B cell (primary cell): ENCODE measurements around the gene C17orf100. TPM values are rescaled to one million over a fixed set of nuclear protein-coding genes. Genes with fewer than 3 reads are reported as not detected.

ENCODE experiments used
- ATAC-seq: fragments of 200-7000 bp; cut with Tn5 transposase; one replicate; pipeline ENCODE4 v1.10.0; 2021; ENCODE audit warnings: low read depth, mild to moderate bottlenecking, moderate number of reproducible peaks, moderate library complexity
- CTCF ChIA-PET: fragments of 350-600 bp; sonication (Branson Sonifier 250); formaldehyde crosslinking; loops from one replicate; lab custom pipeline; 2021; ENCODE audit warnings: antibody characterized with exemption, inconsistent platforms; lab: Charles Lee
- POLR2A ChIA-PET: fragments of 350-600 bp; sonication (Branson Sonifier 250); formaldehyde crosslinking; loops from one replicate; lab custom pipeline; 2021; ENCODE audit warnings: antibody characterized with exemption; lab: Charles Lee
- DNase-seq: peaks from one replicate; pipeline ENCODE4 v3.0.0; 2013
- H2AFZ ChIP-seq: 2 replicates; pipeline ENCODE4 v1.6.1; 2012; ENCODE audit warnings: mild to moderate bottlenecking, low read depth, low read length; ENCODE audit not compliant: insufficient read depth, poor library complexity, severe bottlenecking
- H3K27ac ChIP-seq, 2 donors: 1 replicate in 1 of 2; 2 replicates in 1 of 2; pipeline ENCODE4 v1.5.1; 2012 to 2013; ENCODE audit warnings: low read length in 2 of 2, mild to moderate bottlenecking in 2 of 2, moderate library complexity in 1 of 2
- H3K27me3 ChIP-seq, 4 experiments: fragments of 200-600 bp in 1 of 4; sonication (generic) in 1 of 4; replicated peaks in 1 of 4; 1 replicate in 2 of 4; 2 replicates in 2 of 4; pipeline versions ENCODE4 v1.6.1 to v1.7.0; 2013 to 2016; ENCODE audit warnings: low read length in 3 of 4, mild to moderate bottlenecking in 2 of 4, mixed read lengths in 1 of 4, moderate library complexity in 1 of 4; ENCODE audit not compliant: insufficient read depth in 4 of 4, control insufficient read depth in 3 of 4; ENCODE audit errors: control extremely low read depth in 1 of 4
- H3K36me3 ChIP-seq, 2 experiments: replicated peaks in 1 of 2; 1 replicate in 1 of 2; 2 replicates in 1 of 2; pipeline versions ENCODE4 v1.6.1 to v1.7.1; 2013; ENCODE audit warnings: low read length in 1 of 2; ENCODE audit not compliant: insufficient read depth in 2 of 2, control insufficient read depth in 1 of 2; ENCODE audit errors: control extremely low read depth in 1 of 2, extremely low read depth in 1 of 2
- H3K4me1 ChIP-seq, 2 donors: fragments of 200-600 bp in 1 of 2; sonication (generic) in 1 of 2; 1 replicate in 1 of 2; 2 replicates in 1 of 2; pipeline versions ENCODE4 v1.5.1 to v1.6.1; 2013 to 2017; ENCODE audit warnings: low read length in 2 of 2; ENCODE audit not compliant: control insufficient read depth in 2 of 2, insufficient read depth in 2 of 2
- H3K4me2 ChIP-seq: replicated peaks from 2 replicates; pipeline ENCODE3; 2012; ENCODE audit warnings: mild to moderate bottlenecking, low read depth, low read length; ENCODE audit not compliant: poor library complexity, severe bottlenecking
- H3K4me3 ChIP-seq, 5 experiments: fragments of 200-600 bp in 1 of 5; sonication (generic) in 1 of 5; 1 replicate in 3 of 5; 2 replicates in 2 of 5; pipeline versions ENCODE4 v1.5.1 to v1.7.0; 2011 to 2016; ENCODE audit warnings: low read length in 4 of 5, mild to moderate bottlenecking in 4 of 5, low read depth in 2 of 5, control low read depth in 1 of 5, moderate library complexity in 1 of 5; ENCODE audit not compliant: insufficient read depth in 1 of 5; ENCODE audit errors: control extremely low read depth in 1 of 5, extremely low read depth in 1 of 5
- H3K79me2 ChIP-seq: fragments of 200-600 bp; sonication (generic); one replicate; pipeline ENCODE4 v1.6.0; 2016; ENCODE audit warnings: low read length; ENCODE audit not compliant: control insufficient read depth, insufficient read depth
- H3K9ac ChIP-seq: fragments of 200-600 bp; sonication (generic); 2 replicates; pipeline ENCODE4 v1.6.1; 2017; ENCODE audit warnings: mild to moderate bottlenecking, low read length, moderate library complexity
- H3K9me3 ChIP-seq, 3 donors: one replicate each; pipeline versions ENCODE4 v1.6.1 to v1.7.1; 2013; ENCODE audit warnings: low read length in 2 of 3; ENCODE audit not compliant: control insufficient read depth in 2 of 3, insufficient read depth in 1 of 3; ENCODE audit errors: control extremely low read depth in 1 of 3
- H4K20me1 ChIP-seq: 2 replicates; pipeline ENCODE4 v1.6.0; 2012; ENCODE audit warnings: mild to moderate bottlenecking, low read length; ENCODE audit not compliant: insufficient read depth, control insufficient read depth, poor library complexity, severe bottlenecking
- H3K27ac Mint-ChIP-seq: one replicate; pipeline ENCODE4 v1.8.0; 2021; ENCODE audit warnings: mixed read lengths
- H3K27me3 Mint-ChIP-seq: one replicate; pipeline ENCODE4 v1.8.0; 2021; ENCODE audit warnings: mixed read lengths
- H3K4me1 Mint-ChIP-seq: one replicate; pipeline ENCODE4 v1.8.0; 2021; ENCODE audit warnings: mixed read lengths
- H3K4me3 Mint-ChIP-seq: one replicate; pipeline ENCODE4 v1.8.0; 2021; ENCODE audit warnings: mixed read lengths
- H3K9me3 Mint-ChIP-seq: one replicate; pipeline ENCODE4 v1.8.0; 2022; ENCODE audit warnings: mixed read lengths; ENCODE audit not compliant: insufficient read depth
- EZH2 ChIP-seq: IDR thresholded peaks from 2 replicates; pipeline ENCODE4 v1.6.1; 2012; ENCODE audit warnings: borderline replicate concordance, low read depth, mild to moderate bottlenecking, moderate library complexity, low read length; ENCODE audit not compliant: insufficient read depth, poor library complexity, severe bottlenecking
- WGBS: methylation state at CpG from one replicate; pipeline ENCODE4 v1.1.5; 2013; ENCODE audit warnings: missing lambda C conversion rate; ENCODE audit not compliant: insufficient coverage; 5-methylcytosine and 5-hydroxymethylcytosine counted together
- intact Hi-C: fragments of 100-400 bp; cut with micrococcal nuclease; formaldehyde crosslinking; loops from one replicate; pipeline ENCODE4 v1.10.0; 2022
- polyA plus RNA-seq: library from polyadenylated mRNA; depleted of rRNA; stranded (reverse); fragments of >200 nt; gene quantifications from 2 replicates; pipeline ENCODE4 v1.2.3, GENCODE V29; 2012
- total RNA-seq, 2 donors: library from RNA; stranded (reverse); fragments of 120-200 nt in 1 of 2; gene quantifications; 1 replicate in 1 of 2; 2 replicates in 1 of 2; pipeline versions ENCODE4 v1.2.3 to v1.2.4, GENCODE V29; 2013 to 2022
- TF ChIP-seq, protein P1 (sequence below): fragments of 200-600 bp; IDR thresholded peaks from one replicate; pipeline ENCODE4 v1.8.0; 2022; ENCODE audit warnings: antibody characterized with exemption, mild to moderate bottlenecking

C17orf100 gene
- total and polyA plus RNA-seq, 2 donors (not counting 1 experiment from before 2014, with no cell fraction given): 3.7 to 11.6 TPM

DNA sequence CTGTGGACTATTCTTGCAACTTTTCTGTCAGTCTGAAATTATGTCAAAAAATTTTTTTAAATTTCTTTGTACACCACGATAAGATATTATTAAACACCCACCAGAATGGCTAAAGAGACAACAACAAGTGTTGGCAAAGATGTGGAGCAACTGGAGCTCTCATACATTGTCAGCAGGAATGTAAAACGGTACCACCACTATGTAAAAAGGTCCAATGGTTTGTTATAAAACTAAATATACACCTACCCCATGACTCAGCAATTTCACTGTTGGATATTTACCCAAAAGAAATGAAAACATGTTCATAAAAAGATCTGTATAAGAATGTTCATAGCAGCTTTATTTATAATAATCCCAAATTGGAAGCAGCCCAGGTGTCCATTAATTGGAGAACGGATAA lies 18.3 kb upstream of the C17orf100 start:
- H3K4me3 ChIP-seq: no peak overlapping the region
- H3K4me1 Mint-ChIP-seq: peaks cover 3% of the 10 kb centered on the region
- H4K20me1 ChIP-seq: no peaks in the 10 kb centered on the region
- intact Hi-C loops: no loop called here
- ATAC-seq (no peak), DNase-seq (no peak)
- H3K9ac ChIP-seq: no peak overlapping the region
- H3K4me1 ChIP-seq: peaks cover 0 to 4% of the 10 kb centered on the region in 2 donors
- TF ChIP-seq EZH2: no peak
- TF ChIP-seq, protein P1, sequence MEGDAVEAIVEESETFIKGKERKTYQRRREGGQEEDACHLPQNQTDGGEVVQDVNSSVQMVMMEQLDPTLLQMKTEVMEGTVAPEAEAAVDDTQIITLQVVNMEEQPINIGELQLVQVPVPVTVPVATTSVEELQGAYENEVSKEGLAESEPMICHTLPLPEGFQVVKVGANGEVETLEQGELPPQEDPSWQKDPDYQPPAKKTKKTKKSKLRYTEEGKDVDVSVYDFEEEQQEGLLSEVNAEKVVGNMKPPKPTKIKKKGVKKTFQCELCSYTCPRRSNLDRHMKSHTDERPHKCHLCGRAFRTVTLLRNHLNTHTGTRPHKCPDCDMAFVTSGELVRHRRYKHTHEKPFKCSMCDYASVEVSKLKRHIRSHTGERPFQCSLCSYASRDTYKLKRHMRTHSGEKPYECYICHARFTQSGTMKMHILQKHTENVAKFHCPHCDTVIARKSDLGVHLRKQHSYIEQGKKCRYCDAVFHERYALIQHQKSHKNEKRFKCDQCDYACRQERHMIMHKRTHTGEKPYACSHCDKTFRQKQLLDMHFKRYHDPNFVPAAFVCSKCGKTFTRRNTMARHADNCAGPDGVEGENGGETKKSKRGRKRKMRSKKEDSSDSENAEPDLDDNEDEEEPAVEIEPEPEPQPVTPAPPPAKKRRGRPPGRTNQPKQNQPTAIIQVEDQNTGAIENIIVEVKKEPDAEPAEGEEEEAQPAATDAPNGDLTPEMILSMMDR: no peak
- H3K27ac Mint-ChIP-seq: no peak overlapping the region
- no peak overlapping the region for H3K4me3 Mint-ChIP-seq
- WGBS: no CpG with 5 or more reads among the region's 3 CpGs
- no peaks in the 10 kb centered on the region for H3K27me3 Mint-ChIP-seq
- no peak overlapping the region for H3K27ac ChIP-seq
- peaks cover 5 to 32% of the 10 kb centered on the region in 2 experiments for H3K36me3 ChIP-seq
- CTCF ChIA-PET: no interaction called here
- H2AFZ ChIP-seq: no peak overlapping the region
- no peaks in the 10 kb centered on the region for H3K9me3 ChIP-seq
- H3K79me2 ChIP-seq: peaks cover 5% of the 10 kb centered on the region
- no peaks in the 10 kb centered on the region for H3K9me3 Mint-ChIP-seq
- no peaks in the 10 kb centered on the region for H3K27me3 ChIP-seq
- no peak overlapping the region for H3K4me2 ChIP-seq
- POLR2A ChIA-PET: no interaction called here

DNA sequence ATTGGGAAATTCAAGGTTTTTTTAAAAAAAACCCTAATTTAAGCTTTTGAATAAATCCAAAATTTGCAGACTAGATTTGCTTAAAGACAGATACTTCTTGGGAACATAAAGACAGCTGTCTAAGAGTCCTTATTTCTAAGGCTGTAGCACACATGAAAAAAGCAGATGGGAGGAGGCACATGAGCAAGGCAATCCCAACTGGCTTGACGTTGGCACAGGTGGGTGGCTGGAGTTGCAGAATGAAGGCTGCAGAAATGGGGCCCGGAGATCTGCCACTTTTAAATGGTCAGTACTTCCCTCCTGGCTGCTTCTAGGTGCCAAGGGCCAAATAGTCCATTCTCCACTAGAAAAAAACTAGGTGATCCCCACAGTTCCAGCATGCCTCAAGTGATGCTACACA lies 15.5 kb upstream of the C17orf100 start:
- ChIA-PET POLR2A (no interaction called here), CTCF (no interaction called here)
- intact Hi-C loops: no loop called here
- 94% methylated on average over 2 of the region's 2 CpGs for WGBS
- no peaks in the 10 kb centered on the region for H3K9me3 Mint-ChIP-seq
- Histone ChIP-seq H3K9me3 (no peaks in the 10 kb centered on the region), H3K36me3 (peaks cover 4 to 26% of the 10 kb centered on the region in 2 experiments), H3K27ac (no peak overlapping the region), H3K27me3 (no peaks in the 10 kb centered on the region), H2AFZ (no peak overlapping the region), H3K4me3 (no peak overlapping the region), H3K4me2 (no peak overlapping the region), H3K4me1 (peaks cover 9 to 23% of the 10 kb centered on the region in 2 donors), H4K20me1 (no peaks in the 10 kb centered on the region), H3K9ac (no peak overlapping the region), H3K79me2 (peaks cover 30% of the 10 kb centered on the region)
- no peak overlapping the region for H3K4me3 Mint-ChIP-seq
- no peak for ATAC-seq
- peaks cover 22% of the 10 kb centered on the region for H3K4me1 Mint-ChIP-seq
- H3K27ac Mint-ChIP-seq: no peak overlapping the region
- TF ChIP-seq, protein P1: no peak
- no peak for TF ChIP-seq EZH2
- no peak for DNase-seq
- no peaks in the 10 kb centered on the region for H3K27me3 Mint-ChIP-seq
